Measurements from ENCODE around the gene FAIM2. TPM values are rescaled to one million over a fixed set of nuclear protein-coding genes. Genes with fewer than 3 reads are reported as not detected.

The FAIM2 gene
- polyA plus RNA-seq, 1 donor from 2014 or later: 5.3 TPM

- TF ChIP-seq EP300 (conservative IDR thresholded peaks at IDR 0.05; ENCODE audit: poor library complexity, severe bottlenecking) (no peak), CTCF (IDR thresholded peaks at IDR 0.05; ENCODE audit: poor library complexity, severe bottlenecking) (no peak), REST (IDR thresholded peaks at IDR 0.05; ENCODE audit: borderline replicate concordance) (no peak)
- no peaks in the 10 kb centered on the region for H4K20me1 ChIP-seq (ENCODE audit: insufficient read depth)
- H3K27me3 ChIP-seq (ENCODE audit: insufficient read depth, low read depth, low read length): no peaks in the 10 kb centered on the region
- no peaks in the 10 kb centered on the region for H3K9me2 ChIP-seq (ENCODE audit: insufficient read depth, low read length)
- no peak overlapping the region for H3K27ac ChIP-seq (ENCODE audit: low read length)
- H3K79me2 ChIP-seq (replicated peaks; ENCODE audit: insufficient read depth, low read length): no peaks in the 10 kb centered on the region
- no peak overlapping the region for H3K9ac ChIP-seq (ENCODE audit: low read length)
- H3K4me3 ChIP-seq (ENCODE audit: low read length): no peak overlapping the region
- H2AFZ ChIP-seq (ENCODE audit: low read depth, low read length): no peak overlapping the region
- H3F3A ChIP-seq (ENCODE audit: insufficient read depth, low read length, poor library complexity, severe bottlenecking): no peaks in the 10 kb centered on the region
- H3K4me2 ChIP-seq (ENCODE audit: low read length): no peak overlapping the region
- no peaks in the 10 kb centered on the region for H3K36me3 ChIP-seq (ENCODE audit: insufficient read depth, low read length)
- no peaks in the 10 kb centered on the region for H3K9me3 ChIP-seq (ENCODE audit: low read length)
Observed at GRCh38 chr12:49868449-49868848, 35.3 kb downstream of the FAIM2 start.

- Histone ChIP-seq H3K36me3 (ENCODE audit: insufficient read depth, low read length) (no peaks in the 10 kb centered on the region), H3K79me2 (replicated peaks; ENCODE audit: insufficient read depth, low read length) (no peaks in the 10 kb centered on the region), H4K20me1 (ENCODE audit: insufficient read depth) (no peaks in the 10 kb centered on the region), H3K9me3 (ENCODE audit: low read length) (no peaks in the 10 kb centered on the region), H3K4me3 (ENCODE audit: low read length) (no peak overlapping the region), H3K4me2 (ENCODE audit: low read length) (no peak overlapping the region), H3F3A (ENCODE audit: insufficient read depth, low read length, poor library complexity, severe bottlenecking) (no peaks in the 10 kb centered on the region), H3K27ac (ENCODE audit: low read length) (no peak overlapping the region), H3K9ac (ENCODE audit: low read length) (no peak overlapping the region), H2AFZ (ENCODE audit: low read depth, low read length) (no peak overlapping the region), H3K9me2 (ENCODE audit: insufficient read depth, low read length) (no peaks in the 10 kb centered on the region), H3K27me3 (ENCODE audit: insufficient read depth, low read depth, low read length) (no peaks in the 10 kb centered on the region)
- TF ChIP-seq REST (IDR thresholded peaks at IDR 0.05; ENCODE audit: borderline replicate concordance): no peak
- TF ChIP-seq POLR2AphosphoS5 (IDR thresholded peaks at IDR 0.05): no peak
- no peak for TF ChIP-seq CTCF (IDR thresholded peaks at IDR 0.05; ENCODE audit: poor library complexity, severe bottlenecking)
- TF ChIP-seq EP300 (conservative IDR thresholded peaks at IDR 0.05; ENCODE audit: poor library complexity, severe bottlenecking): no peak
- TF ChIP-seq SMC3 (conservative IDR thresholded peaks at IDR 0.05; ENCODE audit: poor library complexity): no peak
- TF ChIP-seq EZH2 (IDR thresholded peaks at IDR 0.05; ENCODE audit: borderline replicate concordance, insufficient read depth, low read length, poor library complexity, severe bottlenecking): no peak
- no peak for TF ChIP-seq MXI1 (conservative IDR thresholded peaks at IDR 0.05; ENCODE audit: poor library complexity, severe bottlenecking)
- no peak for TF ChIP-seq RAD21 (conservative IDR thresholded peaks at IDR 0.05)
- no peak for TF ChIP-seq TAF1 (IDR thresholded peaks at IDR 0.05; ENCODE audit: low read depth)
Observed at GRCh38 chr12:49867570-49868341, 35.9 kb downstream of the FAIM2 start.

Data from neural cell (in vitro differentiated cells).